HG02884 (cell line): ENCODE results near the gene PSD4.
A peak's percentile ranks its signal among the peaks of the same experiment; 100 is the strongest.

Source experiments
- ATAC-seq: cut with Tn5 transposase; IDR thresholded peaks from one replicate; pipeline ENCODE4 v1.9.1; 2021; ENCODE audit warnings: mild to moderate bottlenecking, moderate library complexity; ENCODE audit not compliant: unreplicated experiment

PSD4 gene

DNA sequence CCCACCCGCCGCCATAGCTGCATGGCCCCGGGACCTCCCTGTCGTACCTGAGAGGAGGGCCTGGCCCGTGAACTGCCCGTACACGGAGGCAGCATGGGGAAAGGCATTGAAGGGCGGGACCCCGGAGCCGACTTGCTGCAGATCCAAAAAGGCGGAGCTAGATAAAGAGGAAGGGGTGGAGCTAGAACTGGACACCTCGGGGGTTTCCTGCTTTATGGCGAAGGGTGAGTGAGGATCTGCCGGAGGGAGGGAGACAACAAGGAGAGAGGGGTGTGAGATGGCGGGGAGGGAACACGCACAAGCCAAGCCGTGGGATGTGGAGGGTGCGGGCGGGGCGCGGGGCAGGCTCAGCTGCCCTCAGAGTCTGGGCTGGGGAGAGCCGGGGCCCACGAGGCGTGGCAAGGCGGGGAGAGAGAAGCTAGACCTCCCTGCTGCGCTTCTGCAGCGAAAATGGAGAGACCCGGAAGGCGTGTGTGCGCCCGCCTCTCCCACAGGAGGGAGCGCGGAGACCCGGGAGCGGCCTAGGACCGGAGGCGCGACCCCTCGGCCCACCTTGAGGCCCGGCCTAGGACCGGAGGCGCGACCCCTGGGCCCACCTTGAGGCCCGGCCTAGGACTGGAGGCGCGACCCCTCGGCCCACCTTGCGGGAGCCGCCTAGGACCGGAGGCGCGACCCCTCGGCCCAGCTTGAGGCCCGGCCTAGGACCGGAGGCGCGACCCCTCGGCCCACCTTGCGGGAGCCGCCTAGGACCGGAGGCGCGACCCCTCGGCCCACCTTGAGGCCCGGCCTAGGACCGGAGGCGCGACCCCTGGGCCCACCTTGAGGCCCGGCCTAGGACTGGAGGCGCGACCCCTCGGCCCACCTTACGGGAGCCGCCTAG is 61.8 kb downstream of the PSD4 start:
- ATAC-seq: peak; percentile 84

DNA sequence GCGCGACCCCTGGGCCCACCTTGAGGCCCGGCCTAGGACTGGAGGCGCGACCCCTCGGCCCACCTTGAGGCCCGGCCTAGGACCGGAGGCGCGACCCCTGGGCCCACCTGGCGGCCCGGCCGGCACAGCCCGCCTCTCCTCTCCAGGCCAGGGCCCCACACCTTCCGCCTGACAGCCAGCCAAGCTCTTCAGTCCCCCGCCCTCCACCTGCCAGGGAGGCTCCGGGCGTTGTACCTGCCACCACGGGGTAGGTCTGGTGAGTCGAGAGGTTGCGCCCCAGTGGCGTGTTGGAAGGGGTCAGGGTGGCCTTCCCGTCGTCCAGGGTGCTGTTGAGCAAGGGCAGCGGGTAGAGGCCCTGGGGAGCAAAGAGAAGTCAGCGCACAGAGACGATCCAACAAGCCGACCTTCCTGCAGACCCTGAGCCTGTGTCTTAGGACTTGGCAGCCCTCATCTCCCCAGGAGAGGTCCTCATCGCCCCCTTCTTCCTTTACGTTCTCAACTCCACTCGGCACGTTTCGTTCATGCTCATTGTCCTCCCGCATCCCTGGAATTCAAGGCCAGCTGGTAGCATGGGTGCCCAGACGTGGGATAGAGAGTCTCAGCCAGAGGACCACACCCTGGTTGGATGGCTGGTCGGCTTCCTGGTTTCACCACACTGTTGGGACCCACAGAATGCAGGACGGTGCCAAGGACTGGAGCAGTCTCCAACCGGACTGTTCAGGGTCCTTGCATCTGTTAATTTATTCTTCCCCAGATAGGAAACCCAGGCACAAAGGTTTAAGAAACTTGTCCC is 62.8 kb downstream of the PSD4 start:
- ATAC-seq: no peak

DNA sequence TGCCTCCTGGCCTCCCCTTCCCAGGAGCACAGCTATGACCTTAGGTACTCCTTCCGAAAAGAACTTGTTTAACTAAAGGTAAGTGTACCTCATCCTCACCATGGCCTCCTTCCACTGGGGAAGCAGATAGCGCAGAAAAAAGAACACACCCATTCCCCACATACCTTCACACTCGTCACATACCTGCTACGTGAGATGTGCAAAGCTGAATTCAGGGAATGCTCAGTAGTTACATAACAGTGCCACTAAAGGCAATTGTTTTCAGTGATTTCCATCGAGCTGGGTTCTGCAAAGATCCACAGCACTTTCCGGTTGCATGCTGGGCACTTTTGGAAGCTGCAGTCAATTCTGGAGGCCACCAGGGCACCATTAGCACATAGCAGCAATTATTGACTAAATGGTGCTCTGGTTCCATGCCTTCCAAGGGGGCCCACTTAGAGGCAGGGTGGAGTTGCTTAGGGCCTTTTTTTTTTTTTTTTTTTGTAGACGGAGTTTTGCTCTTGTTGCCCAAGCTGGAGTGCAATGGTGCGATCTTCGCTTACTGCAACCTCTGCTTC is 63.9 kb downstream of the PSD4 start:
- ATAC-seq: no peak

DNA sequence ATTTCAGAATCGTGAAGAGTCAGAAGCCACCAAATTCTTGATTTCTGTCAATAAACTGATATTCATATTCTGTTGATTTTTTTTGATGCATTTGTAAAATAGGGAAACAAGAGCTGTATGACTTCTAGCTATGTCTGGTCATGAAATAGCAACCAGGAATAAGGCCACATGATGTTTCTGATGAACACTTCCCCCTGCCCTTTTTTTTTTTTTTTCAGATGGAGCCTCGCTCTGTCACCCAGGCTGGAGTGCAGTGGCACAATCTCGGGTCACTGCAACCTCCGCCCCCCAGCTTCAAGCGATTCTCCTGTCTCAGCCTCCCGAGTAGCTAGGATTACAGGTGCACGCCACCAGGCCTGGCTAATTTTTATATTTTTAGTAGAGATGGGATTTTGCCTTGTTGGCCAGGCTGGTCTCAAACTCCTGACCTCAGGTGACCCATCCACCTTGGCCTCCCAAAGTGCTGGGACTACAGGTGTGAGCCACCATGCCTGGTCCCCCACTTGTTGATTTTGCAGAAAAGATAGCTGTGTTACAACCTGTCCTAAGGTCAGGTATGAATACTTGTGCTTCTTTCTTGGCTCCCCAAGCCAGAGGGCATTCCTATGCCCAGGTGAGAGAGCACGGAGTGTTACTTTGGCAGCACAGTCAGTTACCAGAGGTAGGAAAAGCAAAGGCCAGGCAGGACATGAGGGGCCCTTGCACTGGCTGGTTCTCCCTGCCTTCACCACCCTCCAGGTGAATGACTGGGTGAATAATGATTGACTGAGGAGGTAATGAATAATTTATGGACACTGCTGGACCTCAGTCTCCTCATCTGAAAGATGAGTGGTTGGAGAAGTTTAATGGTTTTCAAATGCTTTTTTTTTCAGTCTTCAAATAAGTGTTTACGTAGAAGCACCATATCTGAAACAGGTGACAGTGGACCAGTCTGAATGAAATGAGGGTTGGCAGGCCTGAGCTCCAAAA is 65.4 kb downstream of the PSD4 start:
- ATAC-seq: no peak

- ATAC-seq: no peak
These were observed 66.6 kb downstream of the PSD4 start for GRCh38 chr2:113240150-113240914.

DNA sequence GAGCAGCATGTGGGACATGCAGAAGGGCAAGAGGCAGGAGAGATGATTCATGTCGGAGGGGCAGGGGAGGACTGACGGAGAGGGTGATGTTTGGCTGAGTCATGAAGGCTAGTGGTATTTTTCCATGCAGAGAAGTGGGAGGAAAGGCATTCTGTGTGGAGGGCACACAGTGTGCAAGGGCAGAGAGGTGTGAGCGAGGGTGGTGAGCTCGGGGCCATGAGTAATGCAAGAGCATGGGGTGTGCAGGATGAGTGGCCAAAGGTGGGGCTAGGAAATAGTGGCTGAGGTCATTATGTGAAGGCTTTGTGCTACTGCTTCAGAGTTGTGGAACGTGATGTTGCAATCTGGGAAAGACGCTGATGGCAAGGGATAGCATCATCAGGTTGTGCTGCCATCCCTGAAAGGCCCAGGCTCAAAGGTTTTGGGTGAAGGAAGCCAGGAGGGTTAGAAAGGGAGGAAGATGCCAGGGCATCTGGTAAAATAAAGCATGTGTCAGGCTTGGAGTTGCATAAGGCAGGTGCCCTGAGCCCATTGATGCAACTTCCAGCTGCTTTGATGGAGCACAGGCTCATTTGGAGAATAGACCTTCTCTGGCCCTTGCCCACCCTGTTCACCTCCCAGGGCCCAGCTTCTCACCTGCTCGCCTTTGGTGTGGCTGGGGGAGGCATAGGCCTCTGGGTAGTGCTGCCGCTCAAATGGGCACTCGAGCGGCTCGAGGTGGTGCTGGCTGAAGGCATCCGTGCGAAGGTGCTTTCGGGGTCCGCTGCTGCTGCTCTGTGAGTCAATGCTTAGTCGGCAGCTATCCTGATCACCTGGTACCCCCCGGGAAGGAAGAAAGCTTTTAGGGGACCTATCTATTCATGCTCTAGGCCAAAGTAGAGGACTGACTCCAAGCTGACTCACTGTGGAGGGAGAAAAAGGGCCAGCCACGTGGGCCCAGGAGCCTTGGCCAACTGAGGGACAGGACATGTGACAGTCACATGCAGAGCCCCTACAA is 67.4 kb downstream of the PSD4 start:
- no peak for ATAC-seq

DNA sequence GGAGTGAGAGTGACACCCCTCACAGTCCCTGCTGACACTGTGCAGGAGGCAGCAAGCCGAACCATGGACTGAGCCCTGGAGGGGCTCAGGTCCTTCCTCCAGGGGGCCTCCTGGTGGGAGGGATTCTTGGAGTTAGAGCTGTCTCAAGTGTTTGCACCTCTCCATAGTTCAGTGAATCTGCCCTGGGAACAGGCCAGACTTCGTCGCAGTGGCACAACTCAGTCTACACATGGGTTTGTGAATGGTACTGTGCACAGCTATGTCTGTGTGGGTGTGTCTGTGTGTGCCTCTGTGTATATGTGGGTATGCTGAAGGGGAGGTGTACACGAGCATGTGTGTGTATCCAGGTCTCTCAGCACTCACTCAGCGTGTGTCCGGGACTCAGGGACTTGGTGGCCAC is 68.6 kb downstream of the PSD4 start:
- no peak for ATAC-seq

DNA sequence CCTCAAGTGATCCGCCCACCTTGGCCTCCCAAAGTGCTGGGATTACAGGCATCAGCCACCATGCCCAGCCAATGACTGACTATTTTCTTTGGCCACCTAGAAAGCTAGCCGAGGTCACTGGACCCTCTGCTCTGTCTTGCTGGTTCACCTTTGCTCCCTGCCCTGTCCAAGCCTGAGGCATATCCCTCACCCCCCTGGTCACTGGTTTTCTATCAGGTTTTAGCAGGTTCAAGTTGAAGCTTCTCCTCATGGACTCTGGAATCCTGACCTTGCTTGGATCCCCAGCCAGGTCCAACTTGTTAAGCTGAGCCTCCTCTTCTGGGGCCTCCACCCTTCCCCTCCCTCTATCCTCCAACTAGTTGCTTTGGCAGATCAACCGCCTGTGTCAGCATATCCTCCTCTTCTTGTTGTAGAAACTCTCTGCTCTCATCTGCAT is 71.5 kb downstream of the PSD4 start:
- no peak for ATAC-seq

DNA sequence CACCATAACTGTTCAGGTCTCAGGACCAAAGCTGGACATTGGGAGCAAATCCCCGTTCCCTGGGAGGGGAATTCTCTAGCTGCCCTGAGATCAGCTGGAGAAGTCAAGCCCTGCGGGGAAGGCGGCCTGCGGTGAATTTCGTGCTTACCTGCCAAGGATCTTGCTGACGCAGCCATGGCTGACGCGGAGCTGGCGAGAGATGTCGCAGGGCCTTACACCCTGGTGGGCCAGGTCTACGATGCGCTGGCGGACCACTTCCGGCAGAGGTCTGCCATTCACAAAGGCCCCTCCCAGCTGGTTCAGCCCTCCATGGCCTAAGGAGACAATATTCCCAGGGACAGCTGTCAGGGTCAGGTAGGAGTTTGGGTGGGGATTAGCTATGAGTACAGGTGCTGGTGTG is 72.8 kb downstream of the PSD4 start:
- no peak for ATAC-seq

GRCh38 chr2:113248997-113249770 is 75.4 kb downstream of the PSD4 start:
- ATAC-seq: no peak

- no peak for ATAC-seq
These were observed 77.3 kb downstream of the PSD4 start for GRCh38 chr2:113251118-113251517.

GRCh38 chr2:113252047-113252590 is 78.3 kb downstream of the PSD4 start:
- ATAC-seq: no peak

- ATAC-seq: no peak
These were observed 79.7 kb downstream of the PSD4 start for GRCh38 chr2:113253453-113253852.

- ATAC-seq: no peak
These were observed 81.6 kb downstream of the PSD4 start for GRCh38 chr2:113255140-113256070.

DNA sequence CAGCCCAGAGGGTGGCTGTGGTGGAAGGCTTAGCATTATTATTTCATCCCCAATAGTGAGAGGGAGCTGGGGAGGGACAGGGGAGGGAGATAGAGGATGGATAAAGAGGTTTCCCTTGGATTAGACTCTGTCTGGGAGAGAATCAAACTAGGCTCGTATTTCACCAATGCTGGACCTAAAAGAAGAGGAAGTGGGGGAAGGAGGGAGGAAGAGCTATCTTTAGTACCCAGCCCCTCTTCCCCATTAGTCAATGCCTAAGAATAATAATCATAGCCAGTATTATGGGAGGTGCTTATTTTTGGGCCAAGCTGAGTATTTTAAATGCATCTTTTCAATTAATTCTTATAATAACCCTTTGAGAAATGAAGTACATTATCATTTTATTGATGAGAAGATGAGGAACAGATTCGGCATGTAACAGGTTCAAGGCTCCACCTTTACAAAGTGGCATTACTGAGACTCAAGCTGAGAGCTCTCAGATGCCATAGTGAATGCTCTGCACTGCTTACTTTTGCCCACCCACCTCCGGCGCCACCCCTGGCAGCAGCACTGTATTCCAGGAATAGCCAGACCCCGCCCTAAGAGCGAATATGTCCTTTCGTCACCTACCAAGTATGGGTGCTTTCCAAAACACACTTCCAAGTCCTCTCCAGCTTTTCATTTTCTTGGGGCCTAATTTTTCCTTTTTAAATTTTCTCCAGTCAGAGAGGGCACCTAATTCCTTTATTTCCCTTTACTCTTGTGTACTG is 83.9 kb downstream of the PSD4 start:
- no peak for ATAC-seq
